HFF-Myc (cell line): ENCODE measurements around the gene GCNA.

Experiments
- DNase-seq: peaks from one replicate; pipeline ENCODE4 v3.0.0-alpha.2; 2011; ENCODE audit warnings: low read depth; ENCODE audit errors: extremely low read depth
- H3K4me3 ChIP-seq: replicated peaks from 2 replicates; pipeline ENCODE4 v1.5.1; 2011; ENCODE audit warnings: low read depth, mild to moderate bottlenecking, control low read depth, low read length
- CTCF ChIP-seq: IDR thresholded peaks from 2 replicates; pipeline ENCODE4 v1.5.1; 2012; ENCODE audit warnings: mild to moderate bottlenecking, low read depth, low read length, control low read depth; ENCODE audit errors: missing control alignments

The GCNA gene

GRCh38 chrX:71619193-71619592, 41.0 kb downstream of the GCNA start:
- no peak overlapping the region for H3K4me3 ChIP-seq
- no peak for TF ChIP-seq CTCF
- no peak for DNase-seq

- no peak overlapping the region for H3K4me3 ChIP-seq
- no peak for DNase-seq
- no peak for TF ChIP-seq CTCF
Observed at GRCh38 chrX:71619986-71620385, 41.7 kb downstream of the GCNA start.

GRCh38 chrX:71621603-71622002, 43.4 kb downstream of the GCNA start:
- H3K4me3 ChIP-seq = no peak overlapping the region
- DNase-seq = no peak
- TF ChIP-seq CTCF = no peak

GRCh38 chrX:71622032-71622575, 43.9 kb downstream of the GCNA start:
- DNase-seq = no peak
- no peak for TF ChIP-seq CTCF
- H3K4me3 ChIP-seq = no peak overlapping the region

GRCh38 chrX:71622576-71623450, 44.6 kb downstream of the GCNA start:
- no peak for TF ChIP-seq CTCF
- H3K4me3 ChIP-seq = no peak overlapping the region
- DNase-seq = no peak

- TF ChIP-seq CTCF = no peak
- no peak overlapping the region for H3K4me3 ChIP-seq
- no peak for DNase-seq
Observed at GRCh38 chrX:71623714-71624113, 45.5 kb downstream of the GCNA start.

- no peak for DNase-seq
- TF ChIP-seq CTCF = no peak
Observed at GRCh38 chrX:71625471-71625870, 47.2 kb downstream of the GCNA start.

More at GRCh38 chrX:71625471-71625870, 47.2 kb downstream of the GCNA start:
- no peak overlapping the region for H3K4me3 ChIP-seq
